HepG2 (cell line): ENCODE measurements around the gene ST6GALNAC4. TPM values are rescaled to one million over a fixed set of nuclear protein-coding genes. Genes with fewer than 3 reads are reported as not detected.

Experiments used
- ATAC-seq: fragments of 200-7000 bp; cut with Tn5 transposase; 3 replicates; pipeline ENCODE4 v1.9.1; 2020; ENCODE audit warnings: mild to moderate bottlenecking, moderate library complexity
- BruUV-seq: library from RNA; stranded (reverse); fragments of 400-500 nt; replicated peaks from 2 replicates; lab custom pipeline; 2021; lab: Mats Ljungman, UMichigan
- CTCF ChIA-PET: fragments of 300-600 bp; formaldehyde crosslinking; extraction: SDS; loops from one replicate; lab custom pipeline; 2021; ENCODE audit warnings: low total read pairs, inconsistent platforms, low intra/inter-chr PET ratio; lab: Yijun Ruan, JAX
- POLR2A ChIA-PET: fragments of 350-600 bp; sonication (Branson Sonifier 250); formaldehyde crosslinking; loops from one replicate; lab custom pipeline; 2020; ENCODE audit warnings: antibody characterized with exemption, inconsistent platforms; lab: Yijun Ruan, JAX
- DNase-seq: peaks from one replicate; pipeline ENCODE4 v3.0.0-alpha.2; 2015; ENCODE audit warnings: low spot score
- FAIRE-seq: peaks from 3 replicates; lab custom pipeline; 2011; peaks lifted over from hg19 to GRCh38; lab: Jason Lieb, UNC
- H2AFZ ChIP-seq: one replicate; pipeline ENCODE4 v1.6.1; 2011; ENCODE audit warnings: low read length, inconsistent platforms
- H3K27ac ChIP-seq: fragments of 300-600 bp; 3 replicates; pipeline ENCODE4 v1.8.0; 2011; ENCODE audit warnings: mixed run types, mild to moderate bottlenecking, mixed read lengths, low read length, inconsistent platforms; ENCODE audit not compliant: insufficient read depth; ENCODE audit errors: extremely low read length
- H3K27me3 ChIP-seq, 2 experiments: fragments of 200-600 bp in 1 of 2; 2 replicates in 1 of 2; 3 replicates in 1 of 2; pipeline versions ENCODE4 v1.6.0 to v1.8.0; 2011; ENCODE audit warnings: low read length in 2 of 2, mild to moderate bottlenecking in 2 of 2, moderate library complexity in 2 of 2, inconsistent platforms in 1 of 2; ENCODE audit not compliant: insufficient read depth in 2 of 2, control insufficient read depth in 1 of 2
- H3K36me3 ChIP-seq, 2 experiments: fragments of 200-600 bp in 1 of 2; replicated peaks in 1 of 2; 2 replicates in 1 of 2; 3 replicates in 1 of 2; pipeline versions ENCODE4 v1.5.1 to v1.8.0; 2011; ENCODE audit warnings: low read length in 2 of 2, inconsistent platforms in 1 of 2; ENCODE audit not compliant: insufficient read depth in 2 of 2, control insufficient read depth in 1 of 2
- H3K4me1 ChIP-seq: 2 replicates; pipeline ENCODE4 v1.5.1; 2012; ENCODE audit warnings: low read length, inconsistent platforms; ENCODE audit not compliant: insufficient read depth
- H3K4me2 ChIP-seq: 2 replicates; pipeline ENCODE4 v1.6.0; 2011; ENCODE audit warnings: low read depth, low read length, inconsistent platforms
- H3K4me3 ChIP-seq, 3 experiments: fragments of 200-600 bp in 1 of 3; sonication (generic), shearing (Covaris generic) in 1 of 3; replicated peaks in 1 of 3; 2 replicates each; pipeline ENCODE4 v1.5.1; 2011 to 2016; ENCODE audit warnings: low read length in 3 of 3, inconsistent platforms in 2 of 3, low read depth in 2 of 3, mild to moderate bottlenecking in 2 of 3, control low read depth in 1 of 3, mixed read lengths in 1 of 3; ENCODE audit not compliant: insufficient read depth in 1 of 3
- H3K79me2 ChIP-seq: one replicate; pipeline ENCODE4 v1.6.1; 2011; ENCODE audit warnings: low read length, inconsistent platforms; ENCODE audit not compliant: insufficient read depth
- H3K9ac ChIP-seq: 2 replicates; pipeline ENCODE4 v1.6.0; 2011; ENCODE audit warnings: mild to moderate bottlenecking, low read depth, low read length, inconsistent platforms; ENCODE audit not compliant: insufficient read depth
- H3K9me3 ChIP-seq: 2 replicates; pipeline ENCODE4 v1.5.1; 2012; ENCODE audit warnings: mild to moderate bottlenecking, low read length
- H4K20me1 ChIP-seq: 2 replicates; pipeline ENCODE4 v1.6.0; 2011; ENCODE audit warnings: inconsistent platforms, mild to moderate bottlenecking, low read length, moderate library complexity; ENCODE audit not compliant: insufficient read depth
- GMEB1 ChIP-seq: sonication (generic); formaldehyde crosslinking; IDR thresholded peaks from 2 replicates; pipeline ENCODE4 v1.5.1; 2020; ENCODE audit warnings: missing genetic modification reagents, mild to moderate bottlenecking, borderline replicate concordance
- LCORL ChIP-seq, 2 experiments: fragments of 450-650 bp in 1 of 2; sonication (generic) in 1 of 2; formaldehyde crosslinking in 1 of 2; IDR thresholded peaks; 2 replicates each; pipeline versions ENCODE4 v1.5.0 to v1.6.1; 2017 to 2020; ENCODE audit warnings: antibody characterized with exemption in 1 of 2, missing genetic modification reagents in 1 of 2
- RAD21 ChIP-seq: fragments of 450-650 bp; formaldehyde crosslinking; IDR thresholded peaks from 2 replicates; pipeline ENCODE4 v1.5.0; 2020; ENCODE audit warnings: mild to moderate bottlenecking
- RERE ChIP-seq: IDR thresholded peaks from 2 replicates; pipeline ENCODE4 v1.6.1; 2016; ENCODE audit warnings: low read depth, missing genetic modification reagents, missing compliant biosample characterization
- ZBTB42 ChIP-seq: sonication (generic); formaldehyde crosslinking; IDR thresholded peaks from 2 replicates; pipeline ENCODE4 v1.5.0; 2020; ENCODE audit warnings: mild to moderate bottlenecking, missing genetic modification reagents
- ZBTB7A ChIP-seq: sonication (generic); formaldehyde crosslinking; IDR thresholded peaks from 2 replicates; pipeline ENCODE4 v1.8.0; 2022; ENCODE audit warnings: mild to moderate bottlenecking, missing genetic modification reagents
- ZC3H13 ChIP-seq: sonication (generic); formaldehyde crosslinking; IDR thresholded peaks from 2 replicates; pipeline ENCODE4 v1.8.1; 2023; ENCODE audit warnings: mild to moderate bottlenecking, missing genetic modification reagents, moderate library complexity
- ZFP36L1 ChIP-seq: sonication (generic); formaldehyde crosslinking; IDR thresholded peaks from 2 replicates; pipeline ENCODE4 v1.8.0; 2022; ENCODE audit warnings: mild to moderate bottlenecking, missing genetic modification reagents, moderate library complexity
- ZNF256 ChIP-seq: sonication (generic); formaldehyde crosslinking; conservative IDR thresholded peaks from 2 replicates; pipeline ENCODE4 v1.4.0; 2020; ENCODE audit warnings: missing genetic modification reagents
- ZNF451 ChIP-seq: sonication (generic); formaldehyde crosslinking; IDR thresholded peaks from 2 replicates; pipeline ENCODE4 v1.5.0; 2020; ENCODE audit warnings: mild to moderate bottlenecking, missing genetic modification reagents
- ZNF639 ChIP-seq: conservative IDR thresholded peaks from 2 replicates; pipeline ENCODE4 v1.6.1; 2018; ENCODE audit warnings: missing genetic modification reagents
- ZNF773 ChIP-seq: sonication (generic); formaldehyde crosslinking; IDR thresholded peaks from 2 replicates; pipeline ENCODE4 v1.4.0; 2020; ENCODE audit warnings: missing genetic modification reagents, borderline replicate concordance
- ZSCAN20 ChIP-seq: sonication (generic); formaldehyde crosslinking; IDR thresholded peaks from 2 replicates; pipeline ENCODE4 v1.4.0; 2020; ENCODE audit warnings: missing genetic modification reagents, mild to moderate bottlenecking, borderline replicate concordance
- WGBS: methylation state at CpG from one replicate; pipeline ENCODE4 v1.1.6; 2017; ENCODE audit warnings: low lambda C conversion rate; 5-methylcytosine and 5-hydroxymethylcytosine counted together
- in situ Hi-C: cut with HindIII; loops from 2 replicates; pipeline ENCODE4 v1.10.0; 2017; ENCODE audit warnings: low pct_unique_long_range_greater_than_20kb; ENCODE audit not compliant: extremely low pct_ligation_motif_present
- intact Hi-C: fragments of 100-400 bp; cut with micrococcal nuclease; formaldehyde crosslinking; loops from one replicate; pipeline ENCODE4 v1.10.0; 2022; ENCODE audit not compliant: unreplicated experiment
- polyA plus RNA-seq, 8 experiments: library from polyadenylated mRNA; depleted of rRNA in 3 of 8; stranded (reverse) in 7 of 8; unstranded in 1 of 8; fragments of >200 nt; fragmentation: Illumina TruSeq in 4 of 8; extraction: Trizol in 4 of 8; gene quantifications; 2 replicates each; pipeline versions ENCODE4 v1.2.1 to v1.2.3, GENCODE V29; 2011 to 2016; ENCODE audit warnings: low read depth in 4 of 8, missing spikeins in 1 of 8, mixed read lengths in 1 of 8; ENCODE audit not compliant: insufficient read depth in 1 of 8
- total RNA-seq, 5 experiments: library from RNA; depleted of rRNA; stranded (reverse); fragments of >200 nt; fragmentation: Illumina TruSeq; extraction: Trizol; gene quantifications; 2 replicates each; pipeline ENCODE4 v1.2.3, GENCODE V29; 2016; ENCODE audit warnings: low read depth in 1 of 5

Gene ST6GALNAC4
- total and polyA plus RNA-seq, 2 of the 13 experiments (the other 11 are each of a cell fraction or from before 2014, with no cell fraction given), result 18.8 to 27.7 TPM

GRCh38 chr9:127924736-127925444 is 8.0 kb upstream of the ST6GALNAC4 start:
- WGBS, result 68% methylated on average over 16 of the region's 22 CpGs
- ChIA-PET POLR2A (no interaction called here), CTCF (no interaction called here)
- Histone ChIP-seq H3K4me3 (no peak overlapping the region), H3K79me2 (no peaks in the 10 kb centered on the region), H3K27ac (no peak overlapping the region), H3K9me3 (no peaks in the 10 kb centered on the region), H3K36me3 (no peaks in the 10 kb centered on the region), H2AFZ (no peak overlapping the region), H3K9ac (no peak overlapping the region), H3K4me2 (no peak overlapping the region), H3K4me1 (peaks cover 29% of the 10 kb centered on the region), H3K27me3 (peaks cover 0 to 38% of the 10 kb centered on the region in 2 experiments; a peak in 4 of 5 replicates), H4K20me1 (no peaks in the 10 kb centered on the region)
- no peak for DNase-seq
- FAIRE-seq, result no peak
- no TSS peak for BruUV-seq
- no peak for ATAC-seq
- intact Hi-C loops, result no loop called here
- in situ Hi-C loops, result loop anchor here (5.0 to 10.0 kb wide), 2 partner anchors 328 to 420 kb away; no protein-coding TSS in a partner anchor
- TF ChIP-seq ZC3H13 (CRISPR knock-in tag) (no peak), ZNF451 (no peak), RERE (CRISPR knock-in tag) (no peak), GMEB1 (no peak), ZNF773 (CRISPR knock-in tag) (no peak), ZSCAN20 (no peak), ZFP36L1 (CRISPR knock-in tag) (no peak), LCORL (IDR thresholded peaks at IDR 0.05) (no peak), LCORL (CRISPR knock-in tag; IDR thresholded peaks at IDR 0.05) (no peak), ZNF639 (CRISPR knock-in tag) (no peak), ZNF256 (CRISPR knock-in tag) (no peak), ZBTB7A (CRISPR knock-in tag) (no peak), RAD21 (CRISPR knock-in tag) (no peak), ZBTB42 (CRISPR knock-in tag) (no peak)
